GM12865 (cell line): Measurements from ENCODE around the gene CIAO2B.
A peak's percentile ranks its signal among the peaks of the same experiment; 100 is the strongest.

Experiments used
- DNase-seq: peaks from one replicate; pipeline ENCODE4 v3.0.0; 2010; ENCODE audit warnings: low read depth
- H3K4me3 ChIP-seq: 2 replicates; pipeline ENCODE4 v1.5.1; 2011; ENCODE audit warnings: mild to moderate bottlenecking, low read depth, low read length, control low read depth
- CTCF ChIP-seq: IDR thresholded peaks from 2 replicates; pipeline ENCODE4 v1.5.1; 2011; ENCODE audit warnings: low read length, control low read depth, low read depth, inconsistent platforms; ENCODE audit not compliant: insufficient read depth; ENCODE audit errors: missing control alignments

The CIAO2B gene

GRCh38 chr16:66905633-66906539, 28.3 kb downstream of the CIAO2B start:
- no peak overlapping the region for H3K4me3 ChIP-seq
- DNase-seq, result peak; percentile 55
- no peak for TF ChIP-seq CTCF

- no peak for TF ChIP-seq CTCF
- no peak for DNase-seq
- H3K4me3 ChIP-seq, result no peak overlapping the region
These were observed 29.2 kb downstream of the CIAO2B start for GRCh38 chr16:66904846-66905632.

GRCh38 chr16:66904428-66904845, 29.8 kb downstream of the CIAO2B start:
- no peak for DNase-seq
- H3K4me3 ChIP-seq, result no peak overlapping the region
- TF ChIP-seq CTCF, result no peak

GRCh38 chr16:66903544-66904427, 30.4 kb downstream of the CIAO2B start:
- H3K4me3 ChIP-seq, result no peak overlapping the region
- DNase-seq, result no peak
- no peak for TF ChIP-seq CTCF

- no peak for DNase-seq
- TF ChIP-seq CTCF, result no peak
- H3K4me3 ChIP-seq, result no peak overlapping the region
These were observed 31.3 kb downstream of the CIAO2B start for GRCh38 chr16:66902648-66903543.

- DNase-seq, result no peak
- H3K4me3 ChIP-seq, result no peak overlapping the region
- TF ChIP-seq CTCF, result no peak
These were observed 32.6 kb downstream of the CIAO2B start for GRCh38 chr16:66901626-66902025.
